SK-N-SH (cell line): Measurements from ENCODE around the gene WFIKKN1. TPM values are rescaled to one million over a fixed set of nuclear protein-coding genes. Genes with fewer than 3 reads are reported as not detected.

Experiments
- CTCF ChIA-PET: fragments of 300-600, 350-600 bp; formaldehyde crosslinking; extraction: SDS; loops from one replicate; lab custom pipeline; 2021; lab: Yijun Ruan, JAX
- POLR2A ChIA-PET: fragments of 350-600 bp; sonication (Branson Sonifier 250); formaldehyde crosslinking; extraction: SDS; loops from one replicate; lab custom pipeline; 2020; ENCODE audit warnings: antibody characterized with exemption, inconsistent platforms; lab: Yijun Ruan, JAX
- DNase-seq: peaks from one replicate; pipeline ENCODE4 v3.0.0; 2012
- H2AFZ ChIP-seq: fragments of 200-600 bp; sonication (generic); 2 replicates; pipeline ENCODE4 v1.8.1; 2016; ENCODE audit warnings: antibody characterized with exemption, mild to moderate bottlenecking, low read depth
- H3F3A ChIP-seq: fragments of 200-600 bp; sonication (generic); replicated peaks from 2 replicates; pipeline ENCODE3; 2016; ENCODE audit warnings: antibody characterized with exemption, mild to moderate bottlenecking; ENCODE audit not compliant: insufficient read depth
- H3K27ac ChIP-seq, 2 experiments: fragments of 200-500 bp in 1 of 2; fragments of 200-600 bp in 1 of 2; sonication (Bioruptor generic) in 1 of 2; sonication (generic), shearing (Covaris generic) in 1 of 2; 2 replicates each; pipeline versions ENCODE4 v1.5.1 to v1.6.1; 2014 to 2016; ENCODE audit warnings: low read depth in 2 of 2, inconsistent platforms in 1 of 2, low read length in 1 of 2, mild to moderate bottlenecking in 1 of 2, mixed read lengths in 1 of 2
- H3K27me3 ChIP-seq: fragments of 200-600 bp; sonication (generic), shearing (Covaris generic); 2 replicates; pipeline ENCODE4 v1.6.1; 2016; ENCODE audit warnings: mixed run types; ENCODE audit not compliant: insufficient read depth
- H3K36me3 ChIP-seq, 2 experiments: fragments of 200-500 bp in 1 of 2; fragments of 200-600 bp in 1 of 2; sonication (Bioruptor generic) in 1 of 2; sonication (generic) in 1 of 2; replicated peaks in 1 of 2; 2 replicates each; pipeline versions ENCODE3 to v1.5.1; 2014 to 2016; ENCODE audit warnings: low read length in 1 of 2, mild to moderate bottlenecking in 1 of 2; ENCODE audit not compliant: insufficient read depth in 2 of 2, control insufficient read depth in 1 of 2
- H3K4me1 ChIP-seq, 2 experiments: fragments of 200-500 bp in 1 of 2; fragments of 200-600 bp in 1 of 2; sonication (Bioruptor generic) in 1 of 2; sonication (generic), shearing (Covaris generic) in 1 of 2; 2 replicates each; pipeline versions ENCODE4 v1.5.1 to v1.6.1; 2014 to 2016; ENCODE audit warnings: low read depth in 1 of 2, low read length in 1 of 2, mixed run types in 1 of 2; ENCODE audit not compliant: insufficient read depth in 2 of 2, control insufficient read depth in 1 of 2
- H3K4me2 ChIP-seq: fragments of 200-600 bp; sonication (generic), shearing (Covaris generic); 2 replicates; pipeline ENCODE4 v1.6.1; 2017; ENCODE audit warnings: mixed run types
- H3K4me3 ChIP-seq, 2 experiments: fragments of 200-500 bp in 1 of 2; fragments of 200-600 bp in 1 of 2; sonication (Bioruptor generic) in 1 of 2; sonication (generic), shearing (Covaris generic) in 1 of 2; 2 replicates each; pipeline versions ENCODE4 v1.5.1 to v1.8.1; 2014 to 2016; ENCODE audit warnings: low read depth in 2 of 2, inconsistent platforms in 1 of 2, low read length in 1 of 2, mild to moderate bottlenecking in 1 of 2, mixed read lengths in 1 of 2, moderate library complexity in 1 of 2
- H3K79me2 ChIP-seq: fragments of 200-600 bp; sonication (generic); 2 replicates; pipeline ENCODE4 v1.8.1; 2017; ENCODE audit warnings: mild to moderate bottlenecking; ENCODE audit not compliant: insufficient read depth
- H3K9ac ChIP-seq: fragments of 200-600 bp; sonication (generic); 2 replicates; pipeline ENCODE4 v1.6.1; 2017; ENCODE audit warnings: mixed run types
- H3K9me2 ChIP-seq: fragments of 200-600 bp; sonication (generic); 2 replicates; pipeline ENCODE4 v1.6.1; 2017; ENCODE audit warnings: mixed run types
- H3K9me3 ChIP-seq: fragments of 200-600 bp; sonication (generic); 2 replicates; pipeline ENCODE4 v1.6.1; 2017; ENCODE audit warnings: mixed run types, mild to moderate bottlenecking, moderate library complexity
- H4K20me1 ChIP-seq: fragments of 200-600 bp; sonication (generic); 2 replicates; pipeline ENCODE4 v1.6.1; 2017; ENCODE audit warnings: mild to moderate bottlenecking, mixed run types; ENCODE audit not compliant: insufficient read depth
- CHD2 ChIP-seq: fragments of 150-350 bp; IDR thresholded peaks from 2 replicates; pipeline ENCODE4 v1.6.1; 2018; ENCODE audit warnings: low read length; ENCODE audit not compliant: partially characterized antibody
- CTCF ChIP-seq: fragments of 200-600 bp; sonication (generic); IDR thresholded peaks from 2 replicates; pipeline ENCODE4 v1.6.1; 2017; ENCODE audit warnings: antibody characterized with exemption, mild to moderate bottlenecking, moderate library complexity
- EZH2phosphoT487 ChIP-seq: fragments of 200-600 bp; sonication (generic); IDR thresholded peaks from 2 replicates; pipeline ENCODE4 v1.6.1; 2017; ENCODE audit warnings: low read depth, mixed run types, mild to moderate bottlenecking, antibody characterized with exemption, moderate library complexity, borderline replicate concordance
- FOXJ3 ChIP-seq: sonication (generic); formaldehyde crosslinking; IDR thresholded peaks from 2 replicates; pipeline ENCODE4 v1.5.1; 2020; ENCODE audit warnings: mild to moderate bottlenecking, missing genetic modification reagents
- FOXM1 ChIP-seq: IDR thresholded peaks from 2 replicates; pipeline ENCODE4 v1.4.0; 2012; ENCODE audit warnings: low read depth, mild to moderate bottlenecking
- NFIC ChIP-seq: IDR thresholded peaks from 2 replicates; pipeline ENCODE4 v1.4.0; 2012; ENCODE audit warnings: borderline replicate concordance
- RAD21 ChIP-seq: IDR thresholded peaks from 2 replicates; pipeline ENCODE4 v1.6.1; 2012; ENCODE audit warnings: mild to moderate bottlenecking, low read length
- RFX5 ChIP-seq: IDR thresholded peaks from 2 replicates; pipeline ENCODE4 v1.6.1; 2012; ENCODE audit warnings: mild to moderate bottlenecking, improper control_type of control experiment, low read length
- SIN3A ChIP-seq: IDR thresholded peaks from 2 replicates; pipeline ENCODE4 v1.6.1; 2012; ENCODE audit warnings: low read depth, mild to moderate bottlenecking, low read length, moderate library complexity, borderline replicate concordance
- SMC3 ChIP-seq: IDR thresholded peaks from 2 replicates; pipeline ENCODE4 v1.6.1; 2012; ENCODE audit warnings: low read depth, low read length, improper control_type of control experiment
- USF1 ChIP-seq: IDR thresholded peaks from 2 replicates; pipeline ENCODE4 v1.4.0; 2012; ENCODE audit warnings: low read depth, borderline replicate concordance
- YY1 ChIP-seq: IDR thresholded peaks from 2 replicates; pipeline ENCODE4 v1.4.0; 2012; ENCODE audit warnings: low read depth, mild to moderate bottlenecking
- WGBS: methylation state at CpG from one replicate; pipeline ENCODE4 v1.1.6; 2017; ENCODE audit warnings: low lambda C conversion rate; 5-methylcytosine and 5-hydroxymethylcytosine counted together
- polyA plus RNA-seq, 3 experiments: library from polyadenylated mRNA; depleted of rRNA; stranded (reverse); fragments of >200 nt; gene quantifications; 2 replicates each; pipeline ENCODE4 v1.2.3, GENCODE V29; 2012
- TF ChIP-seq, protein P1 (sequence below): fragments of 150-350 bp; IDR thresholded peaks from 2 replicates; pipeline ENCODE4 v1.6.1; 2016; ENCODE audit warnings: mild to moderate bottlenecking, low read depth, low read length

The WFIKKN1 gene
- polyA plus RNA-seq, 1 of the 3 experiments (the other 2 are of a cell fraction), result 0.16 TPM

GRCh38 chr16:651844-652243 is 21.1 kb downstream of the WFIKKN1 start:
- Histone ChIP-seq H3K27me3 (no peaks in the 10 kb centered on the region), H2AFZ (no peak overlapping the region), H3K9ac (no peak overlapping the region), H3K79me2 (peaks cover 19% of the 10 kb centered on the region; the same call in 1 of the 2 replicates), H4K20me1 (no peaks in the 10 kb centered on the region), H3K36me3 (peaks cover 0 to 29% of the 10 kb centered on the region in 2 experiments), H3F3A (peaks cover 5% of the 10 kb centered on the region), H3K27ac (no peak overlapping the region), H3K4me1 (peaks cover 4 to 29% of the 10 kb centered on the region in 2 experiments; a peak in 2 of 4 replicates), H3K4me3 (no peak overlapping the region), H3K9me2 (no peaks in the 10 kb centered on the region), H3K9me3 (no peaks in the 10 kb centered on the region), H3K4me2 (no peak overlapping the region)
- WGBS, result 100% methylated on average over 1 of the region's 22 CpGs
- POLR2A ChIA-PET, result interaction anchor here (1.2 to 2.0 kb wide), 2 partner anchors 9 to 27 kb away, joined by 3 to 13 read pairs; no protein-coding TSS in a partner anchor
- CTCF ChIA-PET, result interaction anchor here (1.1 to 7.8 kb wide), 3 partner anchors 8 to 28 kb away, joined by 3 to 92 read pairs (median 69); partner anchors contain the start of genes RHOT2 and STUB1
- no peak for DNase-seq
- TF ChIP-seq USF1, result no peak
- TF ChIP-seq, protein P1, sequence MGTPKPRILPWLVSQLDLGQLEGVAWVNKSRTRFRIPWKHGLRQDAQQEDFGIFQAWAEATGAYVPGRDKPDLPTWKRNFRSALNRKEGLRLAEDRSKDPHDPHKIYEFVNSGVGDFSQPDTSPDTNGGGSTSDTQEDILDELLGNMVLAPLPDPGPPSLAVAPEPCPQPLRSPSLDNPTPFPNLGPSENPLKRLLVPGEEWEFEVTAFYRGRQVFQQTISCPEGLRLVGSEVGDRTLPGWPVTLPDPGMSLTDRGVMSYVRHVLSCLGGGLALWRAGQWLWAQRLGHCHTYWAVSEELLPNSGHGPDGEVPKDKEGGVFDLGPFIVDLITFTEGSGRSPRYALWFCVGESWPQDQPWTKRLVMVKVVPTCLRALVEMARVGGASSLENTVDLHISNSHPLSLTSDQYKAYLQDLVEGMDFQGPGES, result no peak
- TF ChIP-seq CTCF, result no peak
- no peak for TF ChIP-seq FOXJ3 (CRISPR knock-in tag)
- TF ChIP-seq RFX5, result no peak
- TF ChIP-seq SMC3, result no peak
- TF ChIP-seq CHD2, result no peak
- no peak for TF ChIP-seq EZH2phosphoT487
- no peak for TF ChIP-seq RAD21
- TF ChIP-seq YY1, result no peak
- no peak for TF ChIP-seq NFIC
- no peak for TF ChIP-seq FOXM1
- no peak for TF ChIP-seq SIN3A
